NCI-H2171 (cell line): ENCODE data around the gene BMP2K.
A peak's percentile ranks its signal among the peaks of the same experiment; 100 is the strongest.
"Not testable (repeated sequence)": the region's sequence is repeated elsewhere in the genome, so short reads cannot be mapped to it uniquely, and the experiment has no call there.

Experiments
- DNase-seq: peaks from one replicate; lab custom pipeline; 2025; lab: John Stamatoyannopoulos, UW

Gene BMP2K

DNA sequence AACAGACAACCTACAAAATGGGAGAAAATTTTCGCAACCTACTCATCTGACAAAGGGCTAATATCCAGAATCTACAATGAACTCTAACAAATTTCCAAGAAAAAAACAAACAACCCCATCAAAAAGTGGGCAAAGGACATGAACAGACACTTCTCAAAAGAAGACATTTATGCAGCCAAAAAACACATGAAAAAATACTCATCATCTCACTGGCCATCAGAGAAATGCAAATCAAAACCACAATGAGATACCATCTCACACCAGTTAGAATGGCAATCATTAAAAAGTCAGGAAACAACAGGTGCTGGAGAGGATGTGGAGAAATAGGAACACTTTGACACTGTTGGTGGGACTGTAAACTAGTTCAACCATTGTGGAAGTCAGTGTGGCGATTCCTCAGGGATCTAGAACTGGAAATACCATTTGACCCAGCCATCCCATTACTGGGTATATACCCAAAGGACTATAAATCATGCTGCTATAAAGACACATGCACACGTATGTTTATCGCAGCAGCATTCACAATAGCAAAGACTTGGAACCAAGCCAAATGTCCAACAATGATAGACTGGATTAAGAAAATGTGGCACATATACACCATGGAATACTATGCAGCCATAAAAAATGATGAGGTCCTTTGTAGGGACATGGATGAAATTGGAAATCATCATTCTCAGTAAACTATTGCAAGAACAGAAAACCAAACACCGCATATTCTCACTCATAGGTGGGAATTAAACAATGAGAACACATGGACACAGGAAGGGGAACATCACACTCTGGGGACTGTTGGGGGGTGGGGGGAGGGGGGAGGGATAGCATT is 19.7 kb downstream of the BMP2K start:
- DNase-seq, result not testable (repeated sequence)

DNA sequence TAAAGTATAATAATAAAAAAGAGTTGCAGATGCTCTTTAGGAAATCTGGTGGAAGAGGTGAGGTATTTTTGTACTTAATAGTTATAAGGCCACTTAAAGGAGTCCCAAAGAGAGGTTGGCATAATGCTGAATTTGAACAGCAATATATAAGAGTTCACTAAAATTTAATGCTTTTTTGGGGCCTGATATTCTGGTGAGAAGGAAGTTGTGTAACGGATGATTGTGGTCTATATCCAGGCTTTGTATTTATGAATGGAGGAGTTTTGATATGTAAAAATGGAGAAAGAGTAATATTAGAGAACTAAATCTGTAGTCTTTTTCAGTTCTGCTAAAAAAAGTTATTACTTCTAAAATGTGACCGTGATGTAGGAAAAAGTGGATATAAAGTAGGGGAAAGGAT is 20.4 kb downstream of the BMP2K start:
- DNase-seq, result no peak

DNA sequence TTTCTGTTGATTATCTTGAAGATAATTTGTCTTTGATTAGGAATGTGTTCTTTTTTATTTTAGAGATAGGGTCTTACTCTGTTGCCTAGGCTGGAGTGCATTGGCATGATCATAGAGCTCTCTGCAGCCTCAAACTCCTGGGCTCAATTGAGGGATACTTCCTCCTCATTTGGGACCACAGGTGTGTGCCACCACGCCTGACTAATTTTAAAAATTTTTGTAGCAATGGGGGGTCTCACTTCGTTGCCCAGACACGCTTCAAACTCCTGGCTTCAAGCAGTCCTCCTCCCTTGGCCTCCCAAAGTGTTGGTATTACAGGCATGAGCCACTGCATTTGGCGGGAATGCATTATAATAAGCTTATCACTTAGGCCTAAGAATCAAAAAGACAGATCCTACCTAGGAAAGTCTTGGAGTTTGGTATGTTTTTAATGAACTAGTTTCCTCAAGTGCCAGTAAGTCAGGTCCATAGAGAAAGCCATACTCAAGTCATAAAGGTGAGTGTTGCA is 21.7 kb downstream of the BMP2K start:
- DNase-seq, result no peak

DNA sequence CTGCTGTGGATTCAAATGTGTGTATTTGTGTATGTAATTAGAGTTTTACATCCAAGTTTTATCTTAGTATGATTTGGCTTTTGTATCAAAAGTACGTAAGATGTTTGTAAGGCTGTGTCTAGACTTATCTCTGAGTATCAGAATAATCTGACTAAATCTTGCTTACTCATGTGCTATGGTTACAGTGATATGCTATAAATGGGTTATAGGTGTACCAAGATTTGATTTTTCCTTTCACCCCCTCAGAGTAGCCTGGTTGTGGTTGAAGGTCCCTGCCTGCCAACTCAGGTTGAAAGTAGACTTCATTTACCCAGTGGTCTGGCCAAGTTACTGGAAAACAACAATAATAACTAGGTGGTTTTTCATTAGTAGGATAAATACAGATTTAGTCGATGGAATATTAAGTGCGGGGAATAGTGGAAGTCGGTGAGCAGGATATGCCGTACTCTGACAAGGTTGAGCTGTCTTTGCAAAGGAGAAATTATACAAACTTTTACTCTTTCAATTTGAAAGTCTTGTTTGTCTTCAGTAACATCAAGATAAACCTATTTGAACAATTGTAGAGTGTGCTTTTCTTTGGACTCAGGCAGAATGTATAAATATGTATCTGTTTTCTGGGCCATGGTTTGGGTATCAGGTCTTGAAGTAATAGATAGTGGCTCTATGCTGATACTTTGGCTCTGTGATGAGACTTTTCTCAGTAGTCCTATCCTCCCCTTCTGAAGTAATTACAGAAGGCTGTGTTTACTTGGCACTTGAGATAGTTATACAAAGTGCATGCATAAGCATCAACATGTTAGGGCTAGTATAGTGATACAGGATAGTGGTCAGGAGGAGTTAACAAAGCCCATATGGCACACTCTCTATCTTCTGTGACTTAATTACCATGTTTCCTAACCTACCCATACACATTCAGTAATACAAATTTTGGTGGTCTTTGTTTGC is 23.7 kb downstream of the BMP2K start:
- DNase-seq, result peak; percentile 17

DNA sequence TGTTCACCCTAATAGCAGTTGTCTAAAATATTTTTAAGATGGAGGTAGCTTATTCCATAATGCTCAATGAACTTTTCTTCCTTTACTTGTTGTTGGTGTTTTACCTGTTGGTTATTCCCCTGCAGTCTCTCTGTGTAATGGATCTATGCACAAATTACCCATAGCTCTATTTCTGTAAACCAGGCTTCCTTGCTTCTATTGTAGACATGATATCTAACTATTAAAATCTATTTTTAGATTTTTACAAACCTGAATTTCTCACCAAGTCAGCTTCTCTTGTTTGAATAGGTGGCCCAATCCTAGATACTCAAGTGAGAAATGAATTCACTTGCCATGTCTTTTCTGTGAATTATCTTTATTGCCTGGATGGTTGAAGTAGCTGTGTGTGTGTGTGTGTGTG is 24.8 kb downstream of the BMP2K start:
- DNase-seq, result no peak

DNA sequence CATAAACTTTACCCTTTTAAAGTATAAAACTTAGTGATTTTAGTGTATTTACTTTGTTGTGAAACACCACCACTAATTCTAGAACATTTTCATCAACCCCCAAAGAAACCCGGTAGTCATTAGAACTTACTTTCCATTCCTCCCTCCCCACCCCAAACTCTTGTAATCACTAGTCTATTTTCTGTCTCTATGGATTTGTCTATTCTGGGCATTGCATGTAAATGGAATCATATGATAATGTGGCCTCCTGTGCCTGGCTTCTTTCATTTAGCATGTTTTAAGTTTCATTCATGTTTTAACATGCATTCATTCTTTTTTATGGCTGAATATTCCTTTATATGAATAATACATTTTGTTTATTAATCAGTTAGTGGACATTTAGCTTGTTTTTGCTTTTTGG is 27.8 kb downstream of the BMP2K start:
- DNase-seq, result no peak

DNA sequence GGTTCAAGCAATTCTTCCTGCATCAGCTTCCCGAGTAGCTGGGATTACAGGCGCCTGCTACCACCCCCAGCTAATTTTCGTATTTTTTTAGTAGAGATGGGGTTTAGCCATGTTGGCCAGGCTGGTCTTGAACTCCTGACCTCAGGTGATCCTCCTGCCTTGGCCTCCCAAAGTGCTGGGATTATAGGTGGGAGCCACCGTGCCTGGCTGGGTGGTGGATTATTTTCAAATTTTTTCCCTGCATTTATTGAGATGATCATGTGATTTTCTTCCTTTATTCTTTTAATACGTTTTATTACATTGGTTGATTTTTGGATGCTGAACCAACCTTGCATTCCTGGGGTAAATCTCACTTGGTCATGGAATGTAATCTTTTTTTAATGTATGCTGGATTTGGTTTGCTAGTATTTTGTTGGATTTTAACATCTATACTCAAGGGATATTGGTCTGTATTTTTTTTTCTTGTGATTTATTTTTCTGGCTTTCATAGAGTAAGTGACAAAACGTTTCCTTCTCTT is 30.9 kb downstream of the BMP2K start:
- no peak for DNase-seq

DNA sequence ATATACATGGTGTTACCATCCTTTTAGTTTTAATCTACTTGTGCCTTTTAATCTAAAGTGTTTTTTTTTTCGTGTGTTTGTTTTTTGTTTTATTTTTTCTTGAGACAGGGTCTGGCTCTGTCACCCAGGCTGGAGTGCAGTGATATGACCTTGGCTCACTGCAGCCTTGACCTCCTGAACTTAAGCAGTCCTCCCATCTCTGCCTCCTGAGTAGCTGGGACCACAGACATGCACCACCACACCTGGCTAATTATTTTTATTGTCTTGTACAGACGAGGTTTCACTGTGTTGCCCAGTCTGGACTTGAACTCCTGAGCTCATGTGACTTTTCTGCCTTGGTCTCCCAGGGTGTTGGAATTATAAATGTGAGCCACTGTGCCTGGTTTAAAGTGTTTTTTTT is 33.1 kb downstream of the BMP2K start:
- no peak for DNase-seq

DNA sequence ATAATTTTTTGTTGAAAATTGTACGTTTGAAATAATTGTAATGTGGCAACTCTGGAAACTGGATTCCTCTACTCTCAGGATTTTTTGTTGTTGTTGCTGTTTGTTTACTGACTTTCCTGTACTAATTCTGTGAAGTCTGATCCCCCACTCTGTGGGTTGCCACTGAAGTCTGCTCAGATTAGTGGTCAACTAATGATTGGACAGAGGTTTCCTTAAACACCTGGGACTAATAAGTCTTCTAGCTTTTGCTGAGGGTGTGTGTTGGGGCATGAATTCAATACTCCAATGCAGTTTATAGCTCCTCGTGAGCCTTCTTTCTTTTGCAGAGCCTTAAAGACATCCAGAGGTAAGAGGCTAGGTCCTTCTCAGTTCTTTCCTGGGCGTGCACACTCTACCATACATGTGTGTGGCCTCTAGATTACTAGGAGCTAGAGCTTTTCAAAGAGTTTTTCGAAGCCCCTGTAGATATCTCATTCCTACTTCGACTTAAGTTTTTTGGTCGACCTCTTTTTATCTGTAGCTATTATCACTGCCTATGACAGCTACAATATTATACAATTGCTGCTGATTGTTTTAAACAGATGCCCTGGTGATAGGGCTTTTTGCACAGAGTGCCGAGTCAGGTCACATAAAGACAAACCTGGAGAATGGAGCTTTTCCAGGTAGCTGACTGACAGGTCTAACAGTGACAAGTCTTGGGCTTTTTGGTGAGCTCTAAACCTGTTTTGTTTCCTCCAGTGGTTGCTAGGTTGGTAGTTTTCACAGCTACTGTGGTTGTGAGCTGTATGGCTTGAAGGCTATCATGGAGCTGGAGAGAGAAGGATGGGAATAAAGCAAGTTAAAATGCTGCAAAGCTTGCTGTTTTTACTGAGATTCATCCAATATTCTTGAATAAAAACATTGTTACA is 34.0 kb downstream of the BMP2K start:
- no peak for DNase-seq

DNA sequence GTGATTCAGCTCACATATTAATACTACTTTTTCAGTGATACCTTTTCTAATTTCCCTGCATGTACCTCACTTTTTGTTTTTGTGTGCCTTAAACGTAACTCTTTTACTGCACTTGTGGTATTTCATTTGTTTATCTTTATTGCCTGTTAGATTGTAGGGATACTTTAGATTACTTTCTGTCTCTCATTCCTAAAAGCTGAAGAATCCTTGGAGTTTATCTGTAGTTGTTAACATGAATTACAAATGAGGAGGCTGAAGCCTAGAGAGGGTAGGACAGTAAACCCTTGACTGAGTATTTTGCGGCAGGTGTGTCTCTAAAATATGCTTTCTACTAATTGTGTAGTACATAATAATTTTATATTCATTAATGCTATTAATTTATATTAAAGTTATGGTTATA is 34.9 kb downstream of the BMP2K start:
- no peak for DNase-seq

DNA sequence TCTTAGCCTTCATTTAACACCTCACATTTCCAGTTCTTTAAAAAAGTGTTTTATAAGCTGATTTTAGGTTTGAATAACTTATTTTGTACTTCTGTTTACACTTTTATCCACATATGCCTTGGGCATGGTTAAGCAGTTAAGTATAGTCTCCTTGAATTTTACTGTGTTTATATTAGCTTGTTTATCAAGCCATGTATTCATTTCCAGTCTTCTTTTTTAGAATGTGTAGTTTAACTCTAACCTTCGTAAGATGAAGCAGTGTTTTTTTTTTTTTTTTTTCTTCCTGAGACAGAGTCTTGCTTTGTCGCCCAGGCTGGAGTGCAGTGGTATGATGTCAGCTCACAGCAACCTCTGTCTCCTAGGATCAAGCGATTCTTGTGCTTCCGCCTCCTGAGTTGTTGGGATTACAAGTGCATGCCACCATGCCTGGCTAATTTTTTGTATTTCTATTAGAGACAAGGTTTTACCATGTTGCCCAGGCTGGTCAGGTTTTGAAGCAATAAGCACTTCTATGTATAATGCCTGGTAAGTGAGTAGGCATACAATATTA is 42.5 kb downstream of the BMP2K start:
- DNase-seq, result no peak

DNA sequence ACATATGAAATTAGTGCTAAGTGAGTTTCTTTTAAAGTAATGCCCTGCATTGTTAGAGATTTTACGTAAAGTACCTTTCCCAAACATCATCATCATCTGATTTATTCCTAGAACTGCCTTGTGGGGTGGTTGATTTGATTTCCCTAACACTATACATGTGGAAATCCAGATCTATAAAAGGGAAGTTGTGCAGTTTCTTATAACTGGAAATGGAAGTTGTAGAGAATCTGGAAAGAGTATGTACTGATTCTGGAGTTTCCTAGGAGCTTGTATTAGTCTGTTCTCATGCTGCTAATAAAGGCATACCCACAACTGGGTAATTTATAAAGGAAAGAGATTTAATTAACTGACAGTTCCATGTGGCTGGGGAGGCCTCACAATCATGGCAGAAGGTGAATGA is 47.9 kb downstream of the BMP2K start:
- DNase-seq, result no peak

DNA sequence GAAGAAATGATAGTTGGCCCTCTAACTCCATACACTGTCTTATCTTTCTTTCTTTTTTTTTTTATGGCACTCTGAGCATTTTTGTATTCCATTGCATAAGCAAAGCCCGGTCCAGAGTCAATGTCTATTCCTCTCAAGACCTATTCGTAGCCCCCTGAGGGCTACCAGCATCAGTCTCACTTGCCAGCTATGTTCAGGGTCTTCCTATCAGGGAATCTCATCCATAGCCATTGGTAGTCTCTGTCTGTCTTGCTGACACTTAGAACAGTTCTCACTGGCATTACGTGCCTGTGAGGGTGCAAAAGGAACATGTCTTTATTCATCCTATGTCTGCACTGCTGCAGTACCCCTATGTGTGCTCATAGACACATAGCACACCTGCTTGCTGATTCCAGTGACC is 51.0 kb downstream of the BMP2K start:
- DNase-seq, result no peak

DNA sequence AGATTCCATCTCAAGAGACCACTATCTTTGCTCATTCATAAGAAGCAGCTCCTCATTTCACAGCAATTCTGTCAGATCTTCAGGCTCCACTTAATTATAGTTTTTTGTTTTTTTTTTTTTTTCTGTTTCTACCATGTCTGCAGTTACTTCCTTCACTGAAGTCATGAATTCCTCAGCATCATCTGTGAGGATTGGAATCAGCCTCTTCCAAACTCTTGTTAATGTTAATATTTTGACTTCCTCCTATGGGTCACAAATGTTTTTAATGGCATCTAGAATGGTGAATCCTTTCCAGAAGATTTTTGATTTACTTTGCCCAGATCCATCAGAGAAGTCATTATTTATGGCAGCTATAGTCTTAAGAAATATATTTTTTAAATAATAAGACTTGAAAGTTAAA is 53.1 kb downstream of the BMP2K start:
- no peak for DNase-seq

DNA sequence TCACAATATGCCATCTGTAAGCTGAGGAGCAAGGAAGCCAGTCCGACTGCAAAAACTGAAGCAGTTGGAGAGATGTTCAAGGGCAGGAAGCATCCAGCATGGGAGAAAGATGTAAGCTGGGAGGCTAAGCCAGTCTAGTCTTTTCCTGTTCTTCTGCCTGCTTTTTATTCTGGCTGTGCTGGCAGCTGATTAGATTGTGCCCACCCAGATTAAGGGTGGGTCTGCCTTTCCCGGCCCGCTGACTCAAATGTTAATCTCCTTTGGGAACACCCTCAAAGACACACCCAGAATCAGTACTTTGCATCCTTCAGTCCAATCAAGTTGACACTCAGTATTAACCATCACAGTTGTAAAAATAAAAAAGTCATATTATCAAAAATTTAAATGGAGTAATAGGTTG is 63.5 kb downstream of the BMP2K start:
- DNase-seq, result not testable (repeated sequence)

DNA sequence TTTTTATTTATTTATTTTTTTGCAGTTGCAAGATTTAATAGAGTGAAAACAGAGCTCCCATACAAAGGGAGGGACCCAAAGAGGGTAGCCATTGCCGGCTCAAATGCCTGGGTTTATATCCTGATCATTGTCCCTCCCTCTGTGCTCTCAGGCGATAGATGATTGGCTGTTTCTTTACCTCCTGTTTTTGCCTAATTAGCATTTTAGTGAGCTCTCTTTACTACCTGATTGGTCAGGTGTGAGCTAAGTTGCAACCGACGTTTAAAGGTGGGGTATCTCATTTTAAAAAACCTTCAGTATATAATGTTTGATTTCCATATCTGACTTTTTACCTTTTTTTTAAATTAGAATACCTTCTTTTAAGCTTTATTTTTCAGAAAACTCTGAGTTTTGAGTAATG is 64.1 kb downstream of the BMP2K start:
- not testable (repeated sequence) for DNase-seq

DNA sequence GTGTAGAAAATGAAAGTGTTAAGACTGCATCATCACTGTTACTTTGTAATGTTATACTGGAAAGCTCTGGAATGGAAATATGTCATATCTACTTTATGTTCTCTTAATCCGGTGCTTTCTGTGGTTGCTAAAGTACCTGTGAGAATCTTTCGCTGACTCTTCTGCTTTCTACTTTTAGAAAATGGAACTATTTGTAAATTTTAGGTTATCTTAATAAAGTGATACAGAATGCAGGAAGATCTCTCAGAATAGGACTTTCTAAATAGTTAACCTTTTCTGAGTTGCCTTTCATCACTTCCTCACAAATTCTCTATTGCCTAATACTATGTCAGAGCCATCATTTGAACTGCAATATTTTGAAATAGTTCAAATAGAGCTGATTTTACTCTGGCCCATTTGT is 69.3 kb downstream of the BMP2K start:
- DNase-seq, result no peak

DNA sequence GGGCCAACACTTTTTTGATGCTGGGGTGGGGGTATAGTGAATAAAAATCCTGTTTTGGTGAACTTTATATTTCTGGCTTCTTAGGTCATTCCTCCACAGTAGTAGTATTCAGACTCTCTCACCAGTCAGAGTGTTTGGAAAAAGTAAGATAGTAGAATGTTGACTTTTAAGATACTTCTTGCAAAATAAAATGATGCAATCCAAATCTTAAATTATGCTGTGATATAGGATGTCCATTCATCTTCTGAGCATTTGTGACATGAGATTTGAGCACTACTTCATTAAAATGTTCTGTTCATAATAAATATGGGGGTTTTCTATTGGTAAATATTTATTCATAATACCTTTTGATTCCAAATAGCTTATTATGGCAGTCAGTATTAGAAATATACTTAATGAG is 70.1 kb downstream of the BMP2K start:
- no peak for DNase-seq

DNA sequence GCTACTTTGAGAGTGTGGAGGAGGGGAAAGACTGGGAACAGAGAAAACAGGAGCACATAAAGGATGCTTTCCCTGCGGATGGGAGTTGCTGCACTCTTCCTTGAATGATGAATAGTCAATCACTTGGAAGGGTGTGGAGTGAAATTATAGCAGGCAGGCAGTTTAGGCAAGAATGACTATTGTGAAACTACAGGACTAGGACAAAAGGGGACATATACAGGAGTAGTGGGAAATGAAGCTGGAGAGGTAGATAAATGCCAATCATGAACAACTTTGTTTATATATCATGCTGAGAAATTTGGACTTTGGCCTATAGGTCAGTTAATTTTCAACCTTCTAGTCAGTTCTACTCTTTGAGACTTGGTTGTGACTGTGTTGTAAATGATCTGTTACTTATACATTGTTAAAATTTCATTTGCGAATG is 86.2 kb downstream of the BMP2K start:
- no peak for DNase-seq

DNA sequence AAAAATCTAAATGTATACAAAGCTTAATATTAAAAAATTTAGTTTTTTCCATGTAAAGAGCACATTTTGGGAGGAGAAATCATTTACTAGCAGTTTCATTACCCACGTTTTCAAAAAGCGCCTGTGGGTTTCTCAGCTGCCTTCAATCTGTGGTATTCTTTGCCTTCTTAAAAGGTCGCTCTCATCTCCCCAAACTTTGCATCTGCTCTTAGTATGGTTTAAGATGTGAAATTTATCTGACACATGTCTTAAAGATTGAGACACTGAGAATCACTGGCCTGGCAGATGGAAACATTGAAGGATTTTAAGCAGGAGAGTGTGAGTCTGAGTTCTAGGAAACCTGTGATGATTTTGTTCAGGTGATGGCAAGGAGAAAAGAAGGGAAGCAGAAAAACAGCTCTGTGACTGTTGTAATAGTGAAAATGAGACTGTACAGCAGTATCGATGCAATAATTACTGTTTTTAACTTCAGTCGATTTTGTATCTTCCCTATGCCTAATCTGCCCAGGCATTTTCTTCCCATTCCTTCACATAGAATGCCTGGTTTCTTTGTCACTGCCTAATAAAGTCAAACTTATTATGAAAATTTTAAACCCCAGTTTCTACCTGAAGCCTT is 87.2 kb downstream of the BMP2K start:
- no peak for DNase-seq

DNA sequence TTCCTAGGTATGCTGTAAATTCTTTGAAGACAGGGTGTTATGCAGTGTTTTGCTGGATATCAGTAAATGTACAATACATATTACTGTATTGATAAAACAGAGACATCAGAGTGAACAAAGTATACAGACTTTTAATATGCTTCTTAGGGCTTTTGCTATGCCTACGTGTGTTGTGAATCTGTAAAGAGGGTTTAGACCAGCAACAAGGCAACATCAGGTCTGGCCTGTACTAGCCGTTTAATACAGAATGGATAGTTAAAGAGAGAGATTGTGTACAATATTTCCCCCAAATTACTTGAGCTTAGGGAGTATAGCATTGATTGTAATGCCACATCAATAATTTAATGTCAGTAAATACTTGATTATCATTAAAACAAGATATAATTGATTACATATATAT is 87.8 kb downstream of the BMP2K start:
- no peak for DNase-seq
